HEK293T (cell line): ENCODE data around the gene ARL15.

ENCODE experiments used
- BHLHE40 ChIP-seq: fragments of 450-650 bp; IDR thresholded peaks from 2 replicates; pipeline ENCODE4 v1.6.1; 2016; ENCODE audit warnings: mild to moderate bottlenecking, moderate library complexity, borderline replicate concordance
- FOXK2 ChIP-seq: fragments of 450-650 bp; IDR thresholded peaks from 2 replicates; pipeline ENCODE4 v1.6.1; 2016; ENCODE audit warnings: mild to moderate bottlenecking
- FOXM1 ChIP-seq: fragments of 450-650 bp; IDR thresholded peaks from 2 replicates; pipeline ENCODE4 v1.6.1; 2017; ENCODE audit warnings: mild to moderate bottlenecking, borderline replicate concordance
- SP1 ChIP-seq: fragments of 450-650 bp; IDR thresholded peaks from 2 replicates; pipeline ENCODE4 v1.6.1; 2017
- TARDBP ChIP-seq: fragments of 450-650 bp; IDR thresholded peaks from 2 replicates; pipeline ENCODE4 v1.6.1; 2016

DNA sequence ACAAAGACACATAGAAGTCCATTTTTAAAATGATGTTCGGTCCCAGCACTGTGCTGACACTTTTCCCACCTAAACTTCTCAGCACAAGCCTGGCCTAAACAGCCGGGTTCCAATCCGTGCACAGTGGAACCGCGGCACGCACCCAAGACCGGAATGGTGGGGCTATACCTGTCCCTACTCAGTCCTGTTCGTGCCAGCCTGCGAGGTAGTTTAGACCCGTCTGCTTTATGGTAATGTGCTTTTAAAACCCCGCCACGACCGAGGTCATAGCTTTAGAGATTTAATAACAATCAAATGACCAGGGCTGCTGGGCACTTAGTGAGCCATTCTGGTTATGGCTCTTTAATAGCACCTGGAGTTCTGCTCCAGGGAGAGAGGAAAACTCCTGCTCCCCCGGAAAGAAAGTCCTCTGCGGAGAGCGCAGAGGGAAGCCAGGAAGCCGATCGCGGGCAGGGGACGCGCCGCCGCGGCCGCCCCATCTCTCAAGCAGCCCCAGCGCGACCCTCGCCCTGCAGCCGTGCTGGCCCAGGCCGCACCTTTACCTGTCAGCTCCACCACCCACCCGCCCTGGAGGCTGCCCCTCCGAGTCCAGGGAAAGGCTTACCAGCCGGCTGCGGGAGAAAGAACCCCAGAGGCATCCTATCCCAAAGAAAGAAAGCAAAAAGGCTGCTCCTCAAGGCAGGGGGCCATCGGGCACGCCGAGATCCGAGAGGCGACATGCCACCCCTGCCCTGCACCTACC, 511 bp downstream of the ARL15 start:
- TF ChIP-seq BHLHE40 (no peak), FOXK2 (no peak), SP1 (no peak), FOXM1 (no peak), TARDBP (no peak)
